Hippocampal formation (tissue), 2 donors: ENCODE measurements around the gene HIRA.
A peak's percentile ranks its signal among the peaks of the same experiment; 100 is the strongest.

Experiments
- DNase-seq, 2 donors: peaks; one replicate each; lab custom pipeline; 2025; lab: John Stamatoyannopoulos, UW

Gene HIRA

GRCh38 chr22:19357270-19358105 lies 74.0 kb downstream of the HIRA start:
- peak in 1 of 2 donors; percentile 8 for DNase-seq

- DNase-seq, result no peak
These were observed 74.7 kb downstream of the HIRA start for GRCh38 chr22:19356708-19357269.

- DNase-seq, result no peak
These were observed 75.9 kb downstream of the HIRA start for GRCh38 chr22:19355413-19356157.

- DNase-seq, result no peak
These were observed 77.3 kb downstream of the HIRA start for GRCh38 chr22:19354201-19354600.

- no peak for DNase-seq
These were observed 78.0 kb downstream of the HIRA start for GRCh38 chr22:19353363-19354131.

- DNase-seq, result no peak
These were observed 78.8 kb downstream of the HIRA start for GRCh38 chr22:19352766-19353165.

- no peak for DNase-seq
These were observed 79.3 kb downstream of the HIRA start for GRCh38 chr22:19352217-19352616.

GRCh38 chr22:19351604-19352003 lies 79.9 kb downstream of the HIRA start:
- DNase-seq, result no peak

GRCh38 chr22:19350947-19351346 lies 80.6 kb downstream of the HIRA start:
- no peak for DNase-seq

GRCh38 chr22:19350476-19350859 lies 81.1 kb downstream of the HIRA start:
- no peak for DNase-seq

- DNase-seq, result no peak
These were observed 81.6 kb downstream of the HIRA start for GRCh38 chr22:19349778-19350475.

GRCh38 chr22:19346677-19347265 lies 84.8 kb downstream of the HIRA start:
- no peak for DNase-seq

GRCh38 chr22:19344420-19344819 lies 87.1 kb downstream of the HIRA start:
- no peak for DNase-seq

- no peak for DNase-seq
These were observed 88.1 kb downstream of the HIRA start for GRCh38 chr22:19343470-19343869.

GRCh38 chr22:19341500-19341899 lies 90.0 kb downstream of the HIRA start:
- DNase-seq, result no peak

- no peak for DNase-seq
These were observed 94.4 kb downstream of the HIRA start for GRCh38 chr22:19337137-19337536.

- DNase-seq, result no peak
These were observed 95.1 kb downstream of the HIRA start for GRCh38 chr22:19336133-19337075.

- DNase-seq, result no peak
These were observed 99.6 kb downstream of the HIRA start for GRCh38 chr22:19331975-19332374.

- DNase-seq, result no peak
These were observed 100.1 kb downstream of the HIRA start for GRCh38 chr22:19331474-19331873.

GRCh38 chr22:19330865-19331418 lies 100.6 kb downstream of the HIRA start:
- DNase-seq, result no peak
